Adipocyte (in vitro differentiated cells): ENCODE data around the gene UNC5C.

Source experiments
- DNase-seq: peaks from one replicate; pipeline ENCODE4 v3.0.0-alpha.2; 2015; ENCODE audit warnings: low read depth
- H3K27me3 ChIP-seq: replicated peaks from 2 replicates; pipeline ENCODE4 v1.7.0; 2013; ENCODE audit warnings: mild to moderate bottlenecking, low read length, moderate library complexity; ENCODE audit not compliant: control insufficient read depth, insufficient read depth
- H3K36me3 ChIP-seq: 2 replicates; pipeline ENCODE4 v1.7.0; 2013; ENCODE audit warnings: low read length, mild to moderate bottlenecking, moderate library complexity; ENCODE audit not compliant: control insufficient read depth, insufficient read depth, severe bottlenecking
- H3K4me1 ChIP-seq: 2 replicates; pipeline ENCODE4 v1.7.0; 2013; ENCODE audit warnings: mild to moderate bottlenecking, low read length, moderate library complexity; ENCODE audit not compliant: control insufficient read depth, insufficient read depth
- H3K4me3 ChIP-seq: 2 replicates; pipeline ENCODE4 v1.7.0; 2013; ENCODE audit warnings: mild to moderate bottlenecking, low read length, moderate library complexity
- H3K9ac ChIP-seq: 2 replicates; pipeline ENCODE4 v1.7.0; 2013; ENCODE audit warnings: mild to moderate bottlenecking, low read length, moderate library complexity
- H3K9me3 ChIP-seq: 2 replicates; pipeline ENCODE4 v1.7.0; 2013; ENCODE audit warnings: mild to moderate bottlenecking, low read length, moderate library complexity; ENCODE audit not compliant: control insufficient read depth

The UNC5C gene

GRCh38 chr4:95284655-95285054 lies 264.1 kb downstream of the UNC5C start:
- Histone ChIP-seq H3K27me3 (no peaks in the 10 kb centered on the region), H3K9ac (no peak overlapping the region), H3K36me3 (no peaks in the 10 kb centered on the region), H3K4me3 (no peak overlapping the region), H3K9me3 (peaks cover 9% of the 10 kb centered on the region), H3K4me1 (peaks cover 2% of the 10 kb centered on the region)
- no peak for DNase-seq

DNA sequence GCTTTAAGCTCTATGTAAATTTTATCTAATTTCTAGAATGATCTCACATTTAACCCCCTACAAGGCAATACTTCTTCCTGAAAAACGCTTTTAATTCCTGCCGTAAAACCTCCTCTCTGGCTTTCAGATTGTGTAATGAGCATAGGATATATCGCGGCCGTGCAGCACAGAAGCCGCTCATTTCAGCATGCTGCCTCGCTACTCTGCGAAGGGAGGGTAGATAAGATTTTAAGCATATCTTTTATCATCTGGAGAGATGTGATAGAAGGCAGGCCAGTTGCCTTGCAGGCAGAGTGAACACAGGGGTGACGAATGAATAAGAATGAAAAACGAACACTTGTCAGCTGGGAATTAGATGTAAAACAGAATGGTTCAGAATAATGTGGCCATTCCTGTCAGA lies 265.5 kb downstream of the UNC5C start:
- DNase-seq: no peak
- Histone ChIP-seq H3K4me3 (no peak overlapping the region), H3K9ac (no peak overlapping the region), H3K9me3 (peaks cover 7% of the 10 kb centered on the region), H3K27me3 (no peaks in the 10 kb centered on the region), H3K36me3 (no peaks in the 10 kb centered on the region), H3K4me1 (no peaks in the 10 kb centered on the region)

DNA sequence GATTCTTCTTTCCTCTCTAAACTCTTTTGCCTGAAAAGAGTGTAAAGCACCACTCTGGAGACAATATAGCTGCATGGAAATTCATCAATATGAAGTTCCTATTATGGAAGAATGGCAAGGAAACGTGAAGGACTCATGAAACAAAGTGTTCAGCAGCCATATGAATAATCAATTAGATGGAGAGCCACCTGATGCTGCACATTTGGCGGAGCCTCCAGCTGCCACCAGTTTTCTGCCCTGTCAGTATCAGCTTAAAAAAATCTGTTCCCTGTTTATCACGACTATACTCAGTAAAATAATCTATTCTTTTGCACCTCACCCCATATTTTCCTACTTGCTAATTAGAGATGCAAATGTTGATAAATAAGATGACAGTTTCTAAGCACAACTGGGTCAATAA lies 276.0 kb downstream of the UNC5C start:
- Histone ChIP-seq H3K4me3 (no peak overlapping the region), H3K9ac (no peak overlapping the region), H3K9me3 (no peaks in the 10 kb centered on the region), H3K27me3 (no peaks in the 10 kb centered on the region), H3K4me1 (peaks cover 4% of the 10 kb centered on the region), H3K36me3 (no peaks in the 10 kb centered on the region)
- no peak for DNase-seq

GRCh38 chr4:95272036-95272435 lies 276.7 kb downstream of the UNC5C start:
- Histone ChIP-seq H3K36me3 (no peaks in the 10 kb centered on the region), H3K9me3 (no peaks in the 10 kb centered on the region), H3K9ac (no peak overlapping the region), H3K4me1 (peaks cover 11% of the 10 kb centered on the region), H3K27me3 (no peaks in the 10 kb centered on the region), H3K4me3 (no peak overlapping the region)
- DNase-seq: peak; percentile 25

GRCh38 chr4:95268819-95269565 lies 279.8 kb downstream of the UNC5C start:
- no peak overlapping the region for H3K4me3 ChIP-seq
- H3K27me3 ChIP-seq: no peaks in the 10 kb centered on the region
- DNase-seq: no peak
- H3K36me3 ChIP-seq: no peaks in the 10 kb centered on the region
- peaks cover 22% of the 10 kb centered on the region for H3K4me1 ChIP-seq
- H3K9ac ChIP-seq: no peak overlapping the region
- H3K9me3 ChIP-seq: no peaks in the 10 kb centered on the region

- peak; percentile 68 for DNase-seq
- no peaks in the 10 kb centered on the region for H3K36me3 ChIP-seq
These were observed 281.7 kb downstream of the UNC5C start for GRCh38 chr4:95267081-95267480.

DNA sequence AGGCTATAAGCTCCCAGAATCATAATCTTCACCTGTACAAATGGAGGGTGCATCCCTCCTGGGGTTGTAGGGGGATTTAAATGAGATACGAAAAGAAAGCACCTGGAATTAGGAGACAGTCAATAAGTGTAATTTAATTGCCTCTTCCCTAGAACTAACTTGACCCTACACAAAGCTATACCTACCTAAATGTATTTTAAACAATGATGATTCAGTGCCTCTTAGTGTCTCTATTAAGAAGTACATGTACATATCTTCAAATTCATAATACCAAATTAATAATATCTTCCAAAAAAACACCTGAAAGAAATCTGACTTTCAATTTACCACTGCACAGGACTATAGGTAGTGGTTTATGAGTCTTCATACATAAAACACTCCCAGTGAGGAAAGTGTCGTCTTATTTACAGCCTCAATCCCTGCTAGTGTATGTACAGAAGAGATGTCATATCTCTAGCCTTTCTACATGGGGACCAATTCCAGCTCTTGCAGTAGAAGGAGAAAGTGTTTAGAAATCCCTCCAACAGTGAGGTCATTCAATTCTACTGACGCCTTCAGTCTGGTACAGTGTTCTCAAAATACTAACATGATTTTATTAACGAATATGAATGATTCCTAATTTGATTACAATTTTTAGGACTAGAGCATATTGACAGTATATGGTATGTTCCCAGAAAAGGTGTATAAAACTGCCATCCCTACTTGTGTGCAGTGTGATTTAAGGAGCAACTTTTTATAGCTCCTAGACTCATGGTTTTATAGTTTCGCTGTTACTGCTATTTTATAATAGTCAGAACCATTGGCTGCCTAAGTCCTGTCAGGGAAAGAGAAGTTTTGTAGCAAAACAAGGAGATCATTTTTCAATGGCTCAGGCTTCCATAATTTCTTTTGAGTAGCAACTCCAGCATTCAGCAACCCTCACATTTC lies 282.7 kb downstream of the UNC5C start:
- no peak for DNase-seq
- Histone ChIP-seq H3K9me3 (no peaks in the 10 kb centered on the region), H3K36me3 (no peaks in the 10 kb centered on the region), H3K4me3 (no peak overlapping the region), H3K4me1 (peaks cover 22% of the 10 kb centered on the region), H3K9ac (no peak overlapping the region), H3K27me3 (no peaks in the 10 kb centered on the region)

More at GRCh38 chr4:95267081-95267480, 281.7 kb downstream of the UNC5C start:
- Histone ChIP-seq H3K9me3 (no peaks in the 10 kb centered on the region), H3K4me1 (peaks cover 22% of the 10 kb centered on the region), H3K27me3 (no peaks in the 10 kb centered on the region), H3K4me3 (peak overlapping the region; percentile 29), H3K9ac (no peak overlapping the region)

GRCh38 chr4:95264843-95265242 lies 283.9 kb downstream of the UNC5C start:
- no peaks in the 10 kb centered on the region for H3K27me3 ChIP-seq
- no peaks in the 10 kb centered on the region for H3K36me3 ChIP-seq
- DNase-seq: no peak
- H3K4me1 ChIP-seq: peaks cover 22% of the 10 kb centered on the region
- H3K4me3 ChIP-seq: no peak overlapping the region
- H3K9me3 ChIP-seq: no peaks in the 10 kb centered on the region
- no peak overlapping the region for H3K9ac ChIP-seq

DNA sequence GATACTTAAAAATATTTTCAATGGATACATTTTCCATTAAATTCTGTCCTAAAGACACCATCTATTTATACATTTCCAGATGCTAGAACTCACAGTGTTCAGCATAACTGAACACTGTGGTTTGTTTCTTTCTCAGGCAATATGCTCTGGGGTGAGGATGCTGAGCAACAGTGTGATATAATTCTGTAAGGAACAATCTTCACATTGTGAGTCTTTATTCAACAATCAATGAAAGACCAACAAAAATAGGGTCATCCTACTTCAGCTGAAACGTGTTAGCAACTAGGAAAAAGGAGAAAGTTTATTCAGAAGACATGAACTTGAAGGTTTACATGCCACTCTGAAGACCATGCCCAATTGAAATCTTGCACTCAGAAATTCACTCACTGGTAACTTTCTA lies 284.8 kb downstream of the UNC5C start:
- Histone ChIP-seq H3K9ac (no peak overlapping the region), H3K4me3 (no peak overlapping the region), H3K9me3 (no peaks in the 10 kb centered on the region), H3K4me1 (peaks cover 21% of the 10 kb centered on the region), H3K27me3 (no peaks in the 10 kb centered on the region), H3K36me3 (no peaks in the 10 kb centered on the region)
- no peak for DNase-seq

- no peak for DNase-seq
- Histone ChIP-seq H3K36me3 (no peaks in the 10 kb centered on the region), H3K9me3 (no peaks in the 10 kb centered on the region), H3K9ac (no peak overlapping the region), H3K4me1 (peaks cover 18% of the 10 kb centered on the region), H3K4me3 (no peak overlapping the region), H3K27me3 (no peaks in the 10 kb centered on the region)
These were observed 285.4 kb downstream of the UNC5C start for GRCh38 chr4:95263391-95263790.

DNA sequence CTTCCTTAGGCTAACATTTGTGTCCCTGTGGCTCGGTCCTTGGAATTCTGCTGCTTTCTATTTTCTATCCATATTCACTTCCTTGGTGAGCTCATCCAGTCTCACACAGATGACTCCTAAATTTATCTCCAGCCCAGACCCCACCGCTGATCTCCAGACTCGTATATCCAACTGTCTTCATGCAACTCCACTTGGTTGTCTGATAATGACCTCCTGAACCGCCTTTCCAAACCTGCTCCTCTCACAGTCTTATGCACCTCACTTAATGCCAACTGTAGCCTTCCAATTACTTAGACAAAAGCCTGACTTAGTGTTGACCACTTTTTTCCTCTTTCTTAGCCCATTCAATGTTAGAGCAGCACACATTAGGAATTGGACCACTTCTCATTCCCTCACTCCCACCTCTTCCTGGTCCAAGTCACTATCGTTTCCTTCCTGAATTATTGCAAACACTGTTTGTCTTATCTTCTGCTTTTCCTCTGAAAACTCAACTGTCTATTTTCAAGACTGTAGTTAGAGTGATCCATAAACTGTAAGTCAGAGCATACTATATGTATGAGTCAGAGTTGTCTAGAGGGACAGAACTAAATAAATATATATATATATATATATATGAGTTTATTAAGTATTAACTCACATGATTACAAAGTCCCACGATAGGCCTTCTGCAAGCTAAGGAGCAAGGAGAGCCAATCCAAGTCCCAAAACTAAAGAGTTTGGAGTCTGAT lies 292.5 kb downstream of the UNC5C start:
- H3K4me1 ChIP-seq: peaks cover 6% of the 10 kb centered on the region
- no peak overlapping the region for H3K9ac ChIP-seq
- no peaks in the 10 kb centered on the region for H3K27me3 ChIP-seq
- H3K4me3 ChIP-seq: peak overlapping the region; percentile 12
- H3K9me3 ChIP-seq: no peaks in the 10 kb centered on the region
- H3K36me3 ChIP-seq: no peaks in the 10 kb centered on the region
- no peak for DNase-seq
